ENCODE data around the gene HMGCS2.
"Not testable (repeated sequence)": the region's sequence is repeated elsewhere in the genome, so short reads cannot be mapped to it uniquely, and the experiment has no call there.

Gene HMGCS2

GRCh38 chr1:119718409-119718808 lies 50.3 kb downstream of the HMGCS2 start:
- ATAC-seq (ENCODE audit: low read depth) (no peak), DNase-seq (ENCODE audit: low spot score in 2 of 2) (no peak)
- H3K9me3 Mint-ChIP-seq: no peaks in the 10 kb centered on the region
- no peaks in the 10 kb centered on the region for H3K36me3 Mint-ChIP-seq
- no peaks in the 10 kb centered on the region for H3K27me3 Mint-ChIP-seq
- no peak overlapping the region for H3K27ac Mint-ChIP-seq
- H3K4me1 Mint-ChIP-seq: peaks cover 5% of the 10 kb centered on the region
- no peak overlapping the region for H3K4me3 Mint-ChIP-seq

GRCh38 chr1:119715542-119715941 lies 53.2 kb downstream of the HMGCS2 start:
- no peak overlapping the region for H3K27ac Mint-ChIP-seq
- H3K36me3 Mint-ChIP-seq: no peaks in the 10 kb centered on the region
- H3K4me1 Mint-ChIP-seq: peaks cover 16% of the 10 kb centered on the region
- no peak overlapping the region for H3K4me3 Mint-ChIP-seq
- ATAC-seq (ENCODE audit: low read depth) (no peak), DNase-seq (ENCODE audit: low spot score in 2 of 2) (no peak)
- H3K9me3 Mint-ChIP-seq: no peaks in the 10 kb centered on the region
- peaks cover 2% of the 10 kb centered on the region for H3K27me3 Mint-ChIP-seq

GRCh38 chr1:119714583-119714982 lies 54.1 kb downstream of the HMGCS2 start:
- DNase-seq (ENCODE audit: low spot score in 2 of 2): no peak
- Mint-ChIP-seq H3K36me3 (no peaks in the 10 kb centered on the region), H3K9me3 (no peaks in the 10 kb centered on the region), H3K27ac (no peak overlapping the region), H3K4me1 (peaks cover 16% of the 10 kb centered on the region), H3K4me3 (no peak overlapping the region), H3K27me3 (peaks cover 3% of the 10 kb centered on the region)
- ATAC-seq (ENCODE audit: low read depth): no peak

DNA sequence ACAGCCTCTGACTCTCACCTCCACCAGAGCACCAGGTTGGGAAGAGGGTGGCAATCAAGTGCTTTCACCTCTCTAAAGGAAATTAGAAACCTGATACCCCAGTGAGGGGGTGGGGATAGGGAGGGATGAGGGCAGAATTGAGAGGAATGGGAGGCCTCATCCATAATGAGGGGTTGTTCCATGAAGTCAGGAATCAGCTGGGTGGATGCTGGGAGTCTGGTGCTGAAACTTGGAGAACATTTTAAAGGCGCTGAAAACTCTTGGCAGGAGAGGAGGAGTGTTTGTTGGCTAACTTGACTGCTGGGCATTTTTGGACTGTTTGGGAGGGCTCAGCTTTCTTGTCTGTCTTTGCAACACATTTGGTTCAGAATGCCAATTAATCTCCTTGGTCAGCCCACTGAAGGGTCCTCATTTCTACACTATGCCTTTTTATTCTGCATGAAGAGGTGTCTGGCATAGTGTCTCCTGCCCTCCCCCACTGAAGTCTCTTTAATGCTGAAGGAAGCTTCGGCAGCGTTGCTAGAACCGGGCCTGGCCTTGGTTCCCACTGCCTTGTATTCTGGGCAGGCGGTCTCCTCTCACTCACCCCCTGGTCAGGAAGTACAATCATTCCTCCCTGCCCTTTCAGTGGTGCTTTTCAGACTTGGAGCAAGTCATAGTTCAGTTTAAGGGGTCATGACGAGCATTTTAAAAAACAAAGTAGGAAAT lies 54.8 kb downstream of the HMGCS2 start:
- Mint-ChIP-seq H3K4me1 (peaks cover 16% of the 10 kb centered on the region), H3K27me3 (peaks cover 3% of the 10 kb centered on the region), H3K27ac (no peak overlapping the region), H3K4me3 (no peak overlapping the region), H3K36me3 (no peaks in the 10 kb centered on the region), H3K9me3 (no peaks in the 10 kb centered on the region)
- ATAC-seq (ENCODE audit: low read depth) (no peak), DNase-seq (ENCODE audit: low spot score in 2 of 2) (no peak)

DNA sequence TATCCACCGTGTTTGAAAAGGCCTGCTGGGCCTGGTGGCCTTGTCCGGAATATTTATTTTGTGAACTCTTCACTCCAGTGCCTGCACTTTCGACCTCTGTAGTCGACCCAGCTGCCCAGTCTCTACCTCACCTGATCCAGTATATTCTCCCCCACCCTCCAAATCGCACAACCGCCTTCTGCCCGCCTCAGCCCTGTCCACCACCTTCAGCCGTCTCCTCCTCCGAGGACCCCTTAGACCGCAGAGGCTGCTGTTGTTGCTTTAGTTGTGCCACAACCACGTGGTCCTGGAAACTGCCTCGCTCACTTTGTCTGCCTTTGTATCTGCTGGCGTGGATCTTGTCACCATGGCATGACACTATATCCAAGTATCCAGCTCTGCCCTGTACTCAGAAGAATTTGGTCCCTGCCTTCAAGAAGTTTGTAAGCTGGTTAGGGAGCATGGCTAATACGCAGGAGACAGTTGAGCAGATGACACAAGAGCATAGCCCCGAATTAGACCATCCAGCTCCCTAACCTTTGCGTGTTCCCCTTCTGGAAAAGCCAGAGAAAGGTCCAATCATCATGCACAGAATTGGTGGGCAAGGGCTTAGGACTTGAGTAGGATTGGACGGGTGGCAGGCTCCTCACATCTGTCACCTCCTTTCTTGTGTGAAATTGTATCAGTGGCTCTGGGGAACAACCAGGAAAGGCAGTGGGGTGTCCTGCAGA lies 55.5 kb downstream of the HMGCS2 start:
- Mint-ChIP-seq H3K4me1 (peaks cover 16% of the 10 kb centered on the region), H3K36me3 (no peaks in the 10 kb centered on the region), H3K27me3 (peaks cover 3% of the 10 kb centered on the region), H3K27ac (peak overlapping the region; percentile 43), H3K9me3 (no peaks in the 10 kb centered on the region), H3K4me3 (peak overlapping the region; percentile 78)
- ATAC-seq (ENCODE audit: low read depth) (no peak), DNase-seq (ENCODE audit: low spot score in 2 of 2) (no peak)

DNA sequence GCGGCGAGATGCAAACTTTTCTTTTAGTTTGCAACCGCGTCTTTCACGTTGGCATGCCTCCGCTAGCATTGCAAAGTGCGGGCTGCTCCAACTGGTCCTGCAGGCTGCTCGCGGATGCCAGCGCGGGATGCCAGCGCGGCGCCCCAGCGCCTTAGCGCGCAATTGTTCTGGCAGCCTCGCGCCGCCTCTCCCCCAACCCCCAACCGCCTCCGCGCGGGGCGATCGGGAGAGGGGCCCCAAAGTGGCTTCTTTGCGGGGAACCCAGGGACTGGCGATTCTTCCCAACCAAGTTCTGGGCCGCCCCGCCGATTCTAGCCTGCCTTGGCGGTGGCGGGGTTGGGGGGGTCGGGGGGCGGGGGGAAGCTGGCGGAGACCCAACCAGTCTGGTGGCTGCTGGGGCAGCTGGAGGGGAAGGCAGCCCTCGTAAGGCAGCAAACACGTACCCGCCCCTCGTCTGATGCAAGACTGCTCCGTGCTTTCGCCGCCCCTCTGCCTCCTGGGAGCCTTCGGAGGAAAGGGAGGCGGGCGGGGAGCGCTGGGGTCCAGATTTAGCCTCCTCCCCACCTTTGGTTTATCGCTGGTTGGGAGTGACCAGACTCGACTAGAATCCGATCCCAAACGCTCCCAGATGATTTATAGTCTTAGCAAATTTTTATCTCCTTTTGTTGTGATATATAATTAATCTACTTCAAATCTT lies 56.2 kb downstream of the HMGCS2 start:
- Mint-ChIP-seq H3K4me3 (peak overlapping the region; percentile 87), H3K27me3 (peaks cover 3% of the 10 kb centered on the region), H3K4me1 (peaks cover 16% of the 10 kb centered on the region), H3K36me3 (no peaks in the 10 kb centered on the region), H3K27ac (peak overlapping the region; percentile 43), H3K9me3 (no peaks in the 10 kb centered on the region)
- ATAC-seq (ENCODE audit: low read depth) (peak; percentile 50), DNase-seq (ENCODE audit: low spot score in 2 of 2) (peak in 1 of 2 donors; percentile 17)

DNA sequence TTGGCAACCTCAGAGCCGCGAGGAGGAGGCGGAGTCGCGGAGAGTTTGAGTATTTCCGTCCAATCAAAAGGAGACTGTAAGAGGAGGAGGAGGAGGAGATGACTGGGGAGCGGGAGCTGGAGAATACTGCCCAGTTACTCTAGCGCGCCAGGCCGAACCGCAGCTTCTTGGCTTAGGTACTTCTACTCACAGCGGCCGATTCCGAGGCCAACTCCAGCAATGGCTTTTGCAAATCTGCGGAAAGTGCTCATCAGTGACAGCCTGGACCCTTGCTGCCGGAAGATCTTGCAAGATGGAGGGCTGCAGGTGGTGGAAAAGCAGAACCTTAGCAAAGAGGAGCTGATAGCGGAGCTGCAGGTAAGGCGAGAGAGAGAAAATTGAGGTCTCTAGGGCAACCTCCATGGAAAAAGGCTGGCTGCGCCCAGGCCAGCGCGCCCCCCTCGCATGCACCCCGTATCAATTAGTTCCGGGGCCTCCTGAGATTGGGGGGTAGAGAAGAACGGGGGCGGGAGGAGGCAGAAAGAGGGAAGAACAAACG lies 56.8 kb downstream of the HMGCS2 start, which contains the start of gene PHGDH:
Gene PHGDH (plus strand): TSS at position 131 of the 538 bp plus-strand sequence. CDS start 89 bp downstream, at position 220.
- Mint-ChIP-seq H3K4me3 (peak within 1 kb of the TSS; percentile 87), H3K9me3 (no peaks in the 10 kb centered on the region), H3K36me3 (no peaks in the 10 kb centered on the region), H3K27ac (no peak within 1 kb of the TSS), H3K27me3 (peaks cover 3% of the 10 kb centered on the region), H3K4me1 (peaks cover 16% of the 10 kb centered on the region)
- peak; percentile 6 to 20 for DNase-seq (ENCODE audit: low spot score in 2 of 2)
- peak; percentile 72 for ATAC-seq (ENCODE audit: low read depth)

GRCh38 chr1:119711356-119711803 lies 57.3 kb downstream of the HMGCS2 start:
- not testable (repeated sequence) for H3K27me3 Mint-ChIP-seq; H3K36me3 Mint-ChIP-seq; H3K27ac Mint-ChIP-seq; H3K9me3 Mint-ChIP-seq; DNase-seq (ENCODE audit: low spot score in 2 of 2); ATAC-seq (ENCODE audit: low read depth)
- Mint-ChIP-seq H3K4me1 (peaks cover 16% of the 10 kb centered on the region), H3K4me3 (peak overlapping the region; percentile 87)

DNA sequence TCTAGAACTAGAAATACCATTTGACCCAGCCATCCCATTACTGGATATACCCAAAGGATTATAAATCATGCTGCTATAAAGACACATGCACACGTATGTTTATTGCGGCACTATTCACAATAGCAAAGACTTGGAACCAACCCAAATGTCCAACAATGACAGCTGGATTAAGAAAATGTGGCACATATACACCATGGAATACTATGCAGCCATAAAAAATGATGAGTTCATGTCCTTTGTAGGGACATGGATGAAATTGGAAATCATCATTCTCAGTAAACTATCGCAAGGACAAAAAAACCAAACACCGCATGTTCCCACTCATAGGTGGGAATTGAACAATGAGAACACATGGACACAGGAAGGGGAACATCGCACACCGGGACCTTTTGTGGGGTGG lies 62.1 kb downstream of the HMGCS2 start:
- DNase-seq (ENCODE audit: low spot score in 2 of 2); H3K4me1 Mint-ChIP-seq; H3K27me3 Mint-ChIP-seq; H3K4me3 Mint-ChIP-seq; ATAC-seq (ENCODE audit: low read depth); H3K27ac Mint-ChIP-seq; H3K36me3 Mint-ChIP-seq: not testable (repeated sequence)
- H3K9me3 Mint-ChIP-seq: peaks cover 14% of the 10 kb centered on the region

- DNase-seq (ENCODE audit: low spot score in 2 of 2) (no peak), ATAC-seq (ENCODE audit: low read depth) (no peak)
- Mint-ChIP-seq H3K36me3 (peaks cover 7% of the 10 kb centered on the region), H3K27me3 (peaks cover 22% of the 10 kb centered on the region), H3K4me1 (no peaks in the 10 kb centered on the region), H3K9me3 (peaks cover 25% of the 10 kb centered on the region), H3K4me3 (no peak overlapping the region), H3K27ac (no peak overlapping the region)
Measured at GRCh38 chr1:119703666-119704450, 64.8 kb downstream of the HMGCS2 start.

GRCh38 chr1:119702384-119702783 lies 66.3 kb downstream of the HMGCS2 start:
- ATAC-seq (ENCODE audit: low read depth) (no peak), DNase-seq (ENCODE audit: low spot score in 2 of 2) (no peak)
- H3K27me3 Mint-ChIP-seq: peaks cover 26% of the 10 kb centered on the region
- H3K4me3 Mint-ChIP-seq: no peak overlapping the region
- peaks cover 25% of the 10 kb centered on the region for H3K9me3 Mint-ChIP-seq
- peaks cover 7% of the 10 kb centered on the region for H3K36me3 Mint-ChIP-seq
- H3K4me1 Mint-ChIP-seq: no peaks in the 10 kb centered on the region
- H3K27ac Mint-ChIP-seq: no peak overlapping the region

- H3K27ac Mint-ChIP-seq: no peak overlapping the region
- H3K27me3 Mint-ChIP-seq: peaks cover 26% of the 10 kb centered on the region
- H3K4me1 Mint-ChIP-seq: no peaks in the 10 kb centered on the region
- H3K4me3 Mint-ChIP-seq: no peak overlapping the region
- H3K36me3 Mint-ChIP-seq: peaks cover 7% of the 10 kb centered on the region
- DNase-seq (ENCODE audit: low spot score in 2 of 2): no peak
- no peak for ATAC-seq (ENCODE audit: low read depth)
- peaks cover 25% of the 10 kb centered on the region for H3K9me3 Mint-ChIP-seq
Measured at GRCh38 chr1:119701659-119702058, 67.0 kb downstream of the HMGCS2 start.

DNA sequence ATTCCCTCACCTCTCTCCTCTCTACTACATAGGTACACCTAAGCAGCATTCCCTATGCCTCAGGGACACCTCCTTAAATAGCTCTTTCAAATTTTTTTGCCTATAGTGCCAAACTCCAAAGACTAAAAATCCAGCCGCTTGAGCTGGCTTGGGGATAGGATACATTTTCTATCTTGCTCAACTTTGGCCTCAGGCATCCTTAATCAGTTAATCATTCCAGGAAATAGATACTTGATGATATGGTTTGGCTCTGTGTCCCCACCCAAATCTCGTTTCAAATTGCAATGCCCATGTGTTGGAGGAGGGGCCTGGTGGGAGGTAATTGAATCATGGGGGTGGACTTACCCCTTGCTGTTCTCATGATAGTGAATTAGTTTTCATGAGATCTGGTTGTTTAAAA lies 68.4 kb downstream of the HMGCS2 start:
- H3K27me3 Mint-ChIP-seq: peaks cover 28% of the 10 kb centered on the region
- peaks cover 26% of the 10 kb centered on the region for H3K9me3 Mint-ChIP-seq
- no peak for ATAC-seq (ENCODE audit: low read depth)
- H3K4me1 Mint-ChIP-seq: no peaks in the 10 kb centered on the region
- no peak overlapping the region for H3K4me3 Mint-ChIP-seq
- DNase-seq (ENCODE audit: low spot score in 2 of 2): no peak
- peaks cover 5% of the 10 kb centered on the region for H3K36me3 Mint-ChIP-seq
- no peak overlapping the region for H3K27ac Mint-ChIP-seq

Data from memory B cell (primary cell).